IMR-90 (cell line): ENCODE results near the gene TMOD1. TPM values are rescaled to one million over a fixed set of nuclear protein-coding genes. Genes with fewer than 3 reads are reported as not detected.

ENCODE experiments used
- ATAC-seq: fragments of 200-7000 bp; cut with Tn5 transposase; 2 replicates; pipeline ENCODE4 v1.9.1; 2020; ENCODE audit warnings: low read depth, mild to moderate bottlenecking, moderate library complexity
- BruUV-seq: library from RNA; stranded (reverse); fragments of 400-500 nt; replicated peaks from 2 replicates; lab custom pipeline; 2021; lab: Mats Ljungman, UMichigan
- CTCF ChIA-PET: fragments of 300-600 bp; formaldehyde crosslinking; extraction: SDS; loops from one replicate; lab custom pipeline; 2021; ENCODE audit warnings: antibody characterized with exemption; lab: Yijun Ruan, JAX
- POLR2A ChIA-PET: fragments of 300-600 bp; sonication (Branson Sonifier 250); formaldehyde crosslinking; loops from one replicate; lab custom pipeline; 2022; ENCODE audit warnings: antibody characterized with exemption; ENCODE audit not compliant: unreplicated experiment; lab: Charles Lee
- DNase-seq: peaks from one replicate; pipeline ENCODE4 v3.0.0; 2013
- H2AFZ ChIP-seq: replicated peaks from 2 replicates; pipeline ENCODE3; 2013; ENCODE audit warnings: low read length, mild to moderate bottlenecking; ENCODE audit not compliant: poor library complexity
- H2AK5ac ChIP-seq: 2 replicates; pipeline ENCODE4 v1.6.1; 2013; ENCODE audit warnings: low read depth, low read length, inconsistent platforms
- H2AK9ac ChIP-seq: replicated peaks from 2 replicates; pipeline ENCODE3; 2013; ENCODE audit warnings: mild to moderate bottlenecking, low read depth, low read length, moderate library complexity; ENCODE audit not compliant: poor library complexity
- H2BK120ac ChIP-seq: 2 replicates; pipeline ENCODE4 v1.6.1; 2013; ENCODE audit warnings: low read depth, low read length, inconsistent platforms
- H2BK15ac ChIP-seq: 3 replicates; pipeline ENCODE4 v1.6.1; 2013; ENCODE audit warnings: low read depth, low read length, inconsistent platforms
- H2BK20ac ChIP-seq: 2 replicates; pipeline ENCODE4 v1.6.1; 2013; ENCODE audit warnings: low read depth, mild to moderate bottlenecking, inconsistent platforms, low read length, moderate library complexity
- H2BK5ac ChIP-seq: 2 replicates; pipeline ENCODE4 v1.6.1; 2013; ENCODE audit warnings: mild to moderate bottlenecking, low read depth, low read length, inconsistent platforms; ENCODE audit not compliant: poor library complexity, severe bottlenecking
- H3K14ac ChIP-seq: replicated peaks from 2 replicates; pipeline ENCODE4 v1.6.1; 2013; ENCODE audit warnings: low read depth, low read length, inconsistent platforms
- H3K18ac ChIP-seq: 2 replicates; pipeline ENCODE4 v1.6.1; 2013; ENCODE audit warnings: low read depth, low read length, control low read depth
- H3K23ac ChIP-seq: 2 replicates; pipeline ENCODE4 v1.6.1; 2013; ENCODE audit warnings: low read depth, low read length, inconsistent platforms
- H3K27ac ChIP-seq: 2 replicates; pipeline ENCODE4 v1.5.1; 2013; ENCODE audit warnings: mild to moderate bottlenecking, control low read depth, low read length; ENCODE audit not compliant: insufficient read depth
- H3K27me3 ChIP-seq: 2 replicates; pipeline ENCODE4 v1.6.1; 2013; ENCODE audit warnings: low read length; ENCODE audit not compliant: control insufficient read depth, insufficient read depth
- H3K36me3 ChIP-seq: 2 replicates; pipeline ENCODE4 v1.6.1; 2013; ENCODE audit warnings: low read length, mixed read lengths; ENCODE audit not compliant: control insufficient read depth, insufficient read depth
- H3K4ac ChIP-seq: 2 replicates; pipeline ENCODE4 v1.6.1; 2013; ENCODE audit warnings: low read depth, low read length, inconsistent platforms
- H3K4me1 ChIP-seq: 2 replicates; pipeline ENCODE4 v1.6.1; 2013; ENCODE audit warnings: low read length, mixed read lengths; ENCODE audit not compliant: control insufficient read depth, insufficient read depth
- H3K4me2 ChIP-seq: 2 replicates; pipeline ENCODE4 v1.6.1; 2013; ENCODE audit warnings: low read depth, mild to moderate bottlenecking, control low read depth, low read length, moderate library complexity
- H3K4me3 ChIP-seq: 2 replicates; pipeline ENCODE4 v1.5.1; 2013; ENCODE audit warnings: low read depth, mild to moderate bottlenecking, control low read depth, low read length, moderate library complexity; ENCODE audit not compliant: insufficient read depth
- H3K56ac ChIP-seq: 2 replicates; pipeline ENCODE4 v1.6.1; 2013; ENCODE audit warnings: low read length, inconsistent platforms; ENCODE audit not compliant: insufficient read depth; ENCODE audit errors: extremely low read depth
- H3K79me1 ChIP-seq, 2 experiments: 2 replicates each; pipeline ENCODE4 v1.6.1; 2013; ENCODE audit warnings: low read length in 2 of 2, inconsistent platforms in 1 of 2, low read depth in 1 of 2
- H3K9ac ChIP-seq: 2 replicates; pipeline ENCODE4 v1.6.1; 2013; ENCODE audit warnings: low read depth, low read length, control low read depth
- H3K9me1 ChIP-seq: 2 replicates; pipeline ENCODE4 v1.6.1; 2013; ENCODE audit warnings: low read length, inconsistent platforms; ENCODE audit not compliant: insufficient read depth
- H3K9me3 ChIP-seq: 2 replicates; pipeline ENCODE4 v1.6.1; 2013; ENCODE audit warnings: low read length; ENCODE audit not compliant: control insufficient read depth, insufficient read depth
- H4K20me1 ChIP-seq: 2 replicates; pipeline ENCODE4 v1.6.1; 2013; ENCODE audit warnings: low read length, inconsistent platforms; ENCODE audit not compliant: insufficient read depth
- H4K5ac ChIP-seq: 2 replicates; pipeline ENCODE4 v1.6.1; 2013; ENCODE audit warnings: mild to moderate bottlenecking, low read depth, low read length, control low read depth
- H4K8ac ChIP-seq, 2 experiments: 2 replicates each; pipeline ENCODE4 v1.6.1; 2013; ENCODE audit warnings: low read depth in 2 of 2, low read length in 2 of 2, control low read depth in 1 of 2, inconsistent platforms in 1 of 2
- H4K91ac ChIP-seq: 2 replicates; pipeline ENCODE4 v1.6.1; 2013; ENCODE audit warnings: low read depth, low read length, inconsistent platforms; ENCODE audit not compliant: insufficient read depth
- BHLHE40 ChIP-seq: fragments of 150-350 bp; IDR thresholded peaks from 2 replicates; pipeline ENCODE4 v1.6.1; 2016; ENCODE audit warnings: mild to moderate bottlenecking, low read depth, low read length
- CHD1 ChIP-seq: IDR thresholded peaks from 2 replicates; pipeline ENCODE4 v1.6.1; 2012; ENCODE audit warnings: low read depth, low read length, improper control_type of control experiment
- FOS ChIP-seq: fragments of 150-350 bp; IDR thresholded peaks from 2 replicates; pipeline ENCODE4 v1.6.1; 2016; ENCODE audit warnings: low read depth, low read length
- NFE2L2 ChIP-seq: fragments of 150-350 bp; IDR thresholded peaks from 2 replicates; pipeline ENCODE4 v1.6.1; 2016; ENCODE audit warnings: low read depth, mild to moderate bottlenecking, low read length
- POLR2A ChIP-seq: IDR thresholded peaks from 2 replicates; pipeline ENCODE4 v1.6.1; 2012; ENCODE audit warnings: mild to moderate bottlenecking, low read depth, low read length
- RCOR1 ChIP-seq: IDR thresholded peaks from 2 replicates; pipeline ENCODE4 v1.6.1; 2012; ENCODE audit warnings: mild to moderate bottlenecking, low read length, improper control_type of control experiment; ENCODE audit not compliant: insufficient replicate concordance
- WGBS, 2 experiments: methylation state at CpG; one replicate each; pipeline versions ENCODE4 v1.1.5 to v1.1.7; 2013; ENCODE audit warnings: missing lambda C conversion rate in 2 of 2; ENCODE audit not compliant: insufficient read length in 1 of 2; ENCODE audit errors: extremely low coverage in 2 of 2; 5-methylcytosine and 5-hydroxymethylcytosine counted together
- dilution Hi-C: fragments of 300-500 bp; cut with HindIII; formaldehyde crosslinking; loops from one replicate; pipeline ENCODE4 v1.14.3; 2018; ENCODE audit warnings: low sequenced_read_pairs; ENCODE audit not compliant: unreplicated experiment
- in situ Hi-C: fragments of 300-500 bp; cut with MboI; formaldehyde crosslinking; loops from 3 replicates; pipeline ENCODE4 v1.14.3; 2019; ENCODE audit warnings: low sequenced_read_pairs, inconsistent platforms, mixed read lengths
- intact Hi-C: fragments of 100-400 bp; cut with micrococcal nuclease; formaldehyde crosslinking; loops from 2 replicates; pipeline ENCODE4 v1.10.0; 2022
- polyA plus RNA-seq, 3 experiments: library from polyadenylated mRNA; depleted of rRNA; stranded (reverse); fragments of >200 nt; gene quantifications; 2 replicates each; pipeline ENCODE4 v1.2.3, GENCODE V29; 2012; ENCODE audit warnings: low replicate concordance in 1 of 3
- total RNA-seq: library from RNA; depleted of rRNA; stranded (reverse); fragments of >200 nt; gene quantifications from 2 replicates; pipeline ENCODE4 v1.2.3, GENCODE V29; 2012
- TF ChIP-seq, protein P1 (sequence below): fragments of 150-350 bp; IDR thresholded peaks from 2 replicates; pipeline ENCODE4 v1.6.1; 2016; ENCODE audit warnings: low read depth, mild to moderate bottlenecking, low read length, moderate library complexity, borderline replicate concordance

The TMOD1 gene
- total and polyA plus RNA-seq, 2 of the 4 experiments (the other 2 are of a cell fraction) = 0.18 to 0.38 TPM

DNA sequence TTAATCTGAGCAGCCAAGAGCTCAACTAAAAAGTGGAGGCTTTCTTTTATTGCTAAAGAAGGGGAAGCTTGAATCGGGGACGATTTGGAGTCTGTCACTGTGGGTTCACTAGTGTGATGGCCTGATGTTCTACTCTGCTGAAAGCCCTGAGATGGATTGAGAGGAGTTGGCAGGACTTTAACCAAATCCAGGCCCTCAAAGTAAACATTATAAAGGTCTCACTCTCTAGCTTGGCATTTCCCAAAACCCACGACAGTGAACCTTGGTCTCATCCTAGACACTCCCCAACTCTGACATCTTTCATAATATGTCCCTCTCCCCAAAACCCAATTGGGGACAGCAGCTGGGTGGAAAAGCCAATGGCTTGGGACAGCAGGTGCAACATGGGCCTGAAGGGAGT lies 32.7 kb downstream of the TMOD1 start:
- intact Hi-C loops (no loop called here), in situ Hi-C loops (no loop called here), dilution Hi-C loops (no loop called here)
- Histone ChIP-seq H3K9me1 (peaks cover 2% of the 10 kb centered on the region), H3K4me3 (no peak overlapping the region), H3K79me1 (no peaks in the 10 kb centered on the region), H3K27me3 (no peaks in the 10 kb centered on the region), H3K23ac (no peak overlapping the region), H2BK15ac (no peak overlapping the region), H3K4ac (no peak overlapping the region), H3K36me3 (peaks cover 2% of the 10 kb centered on the region; the same call in 1 of the 2 replicates), H2BK5ac (no peak overlapping the region), H3K27ac (no peak overlapping the region), H2AK9ac (no peak overlapping the region), H2AFZ (no peak overlapping the region), H3K18ac (no peak overlapping the region), H2BK120ac (no peak overlapping the region), H4K91ac (no peak overlapping the region), H4K8ac (no peak overlapping the region), H3K14ac (no peak overlapping the region), H3K9ac (no peak overlapping the region), H4K5ac (no peak overlapping the region), H2AK5ac (no peak overlapping the region), H3K9me3 (0 out of 2 replicates have a peak, but pooled peaks cover 4% of the 10 kb centered on the region), H4K20me1 (no peaks in the 10 kb centered on the region), H2BK20ac (no peak overlapping the region), H3K4me1 (peaks cover 9% of the 10 kb centered on the region), H3K4me2 (no peak overlapping the region), H3K56ac (no peak overlapping the region)
- DNase-seq (no peak), ATAC-seq (no peak)
- CTCF ChIA-PET = no interaction called here
- BruUV-seq = no TSS peak
- TF ChIP-seq RCOR1 = no peak
- TF ChIP-seq, protein P1, sequence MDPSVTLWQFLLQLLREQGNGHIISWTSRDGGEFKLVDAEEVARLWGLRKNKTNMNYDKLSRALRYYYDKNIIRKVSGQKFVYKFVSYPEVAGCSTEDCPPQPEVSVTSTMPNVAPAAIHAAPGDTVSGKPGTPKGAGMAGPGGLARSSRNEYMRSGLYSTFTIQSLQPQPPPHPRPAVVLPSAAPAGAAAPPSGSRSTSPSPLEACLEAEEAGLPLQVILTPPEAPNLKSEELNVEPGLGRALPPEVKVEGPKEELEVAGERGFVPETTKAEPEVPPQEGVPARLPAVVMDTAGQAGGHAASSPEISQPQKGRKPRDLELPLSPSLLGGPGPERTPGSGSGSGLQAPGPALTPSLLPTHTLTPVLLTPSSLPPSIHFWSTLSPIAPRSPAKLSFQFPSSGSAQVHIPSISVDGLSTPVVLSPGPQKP = no peak
- no peak for TF ChIP-seq FOS
- no peak for TF ChIP-seq NFE2L2
- TF ChIP-seq POLR2A = no peak
- TF ChIP-seq CHD1 = no peak
- TF ChIP-seq BHLHE40 = no peak
- WGBS, 2 experiments = no CpG with 5 or more reads among the region's 3 CpGs
- POLR2A ChIA-PET = interaction anchor here (1.2 kb wide), 1 partner anchor 9 kb away, joined by 4 read pairs; no protein-coding TSS in a partner anchor
